RWPE2 (cell line): ENCODE results near the gene ASTN2.

Source experiments
- ATAC-seq: fragments of 200-7000 bp; cut with Tn5 transposase; 3 replicates; pipeline ENCODE4 v1.9.1; 2021; ENCODE audit warnings: low read depth
- DNase-seq: peaks from one replicate; pipeline ENCODE4 v3.0.0-alpha.2; 2020; ENCODE audit warnings: low spot score
- H3K27ac ChIP-seq: fragments of 450-650 bp; 2 replicates; pipeline ENCODE4 v1.5.1; 2017; ENCODE audit warnings: mild to moderate bottlenecking; ENCODE audit not compliant: poor library complexity, severe bottlenecking
- H3K27me3 ChIP-seq: fragments of 250-450 bp; sonication (Bioruptor Pico); 2 replicates; pipeline ENCODE4 v1.5.1; 2021; ENCODE audit warnings: mild to moderate bottlenecking, moderate library complexity; ENCODE audit not compliant: insufficient read depth, poor library complexity, severe bottlenecking
- H3K36me3 ChIP-seq: fragments of 250-450 bp; sonication (Bioruptor Pico); 2 replicates; pipeline ENCODE4 v1.5.1; 2020; ENCODE audit warnings: low read depth, mild to moderate bottlenecking, moderate library complexity
- H3K4me1 ChIP-seq: fragments of 250-450 bp; sonication (Bioruptor Pico); 2 replicates; pipeline ENCODE4 v1.5.1; 2021; ENCODE audit warnings: mild to moderate bottlenecking, moderate library complexity; ENCODE audit not compliant: insufficient read depth, poor library complexity, severe bottlenecking
- H3K4me3 ChIP-seq: fragments of 250-450 bp; sonication (Bioruptor Pico); 2 replicates; pipeline ENCODE4 v1.5.1; 2021; ENCODE audit warnings: mild to moderate bottlenecking, moderate library complexity; ENCODE audit not compliant: severe bottlenecking
- H3K9me3 ChIP-seq: fragments of 250-450 bp; sonication (Bioruptor Pico); 2 replicates; pipeline ENCODE4 v1.5.1; 2021; ENCODE audit warnings: mild to moderate bottlenecking, moderate library complexity; ENCODE audit not compliant: severe bottlenecking
- TF ChIP-seq, protein P1 (sequence below): fragments of 450-650 bp; IDR thresholded peaks from one replicate; pipeline ENCODE4 v1.5.1; 2017; ENCODE audit warnings: mild to moderate bottlenecking, moderate library complexity; ENCODE audit not compliant: poor library complexity, severe bottlenecking

The ASTN2 gene

DNA sequence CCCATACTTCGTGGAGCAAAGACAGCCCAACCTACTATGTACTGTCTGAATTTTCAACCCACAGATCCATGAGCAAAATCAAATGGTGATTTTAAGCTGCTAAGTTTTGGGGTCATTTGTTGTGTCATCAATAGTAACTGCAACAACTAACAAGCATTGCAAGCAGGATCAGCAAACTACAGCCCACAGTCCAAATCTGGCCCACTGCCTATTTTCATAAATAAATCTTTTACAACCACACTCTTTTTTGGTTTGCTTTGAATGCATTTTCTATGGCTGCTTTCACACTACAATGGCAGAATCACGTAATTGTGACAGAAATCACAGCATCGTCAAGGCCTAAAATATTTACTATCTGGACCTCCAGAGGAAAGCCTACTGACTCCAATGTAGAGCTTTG, 964.9 kb downstream of the ASTN2 start:
- H3K27me3 ChIP-seq = no peaks in the 10 kb centered on the region
- no peak for ATAC-seq
- DNase-seq = no peak
- no peaks in the 10 kb centered on the region for H3K9me3 ChIP-seq
- no peak overlapping the region for H3K4me3 ChIP-seq
- H3K4me1 ChIP-seq = no peaks in the 10 kb centered on the region
- no peaks in the 10 kb centered on the region for H3K36me3 ChIP-seq
- no peak overlapping the region for H3K27ac ChIP-seq
- TF ChIP-seq, protein P1, sequence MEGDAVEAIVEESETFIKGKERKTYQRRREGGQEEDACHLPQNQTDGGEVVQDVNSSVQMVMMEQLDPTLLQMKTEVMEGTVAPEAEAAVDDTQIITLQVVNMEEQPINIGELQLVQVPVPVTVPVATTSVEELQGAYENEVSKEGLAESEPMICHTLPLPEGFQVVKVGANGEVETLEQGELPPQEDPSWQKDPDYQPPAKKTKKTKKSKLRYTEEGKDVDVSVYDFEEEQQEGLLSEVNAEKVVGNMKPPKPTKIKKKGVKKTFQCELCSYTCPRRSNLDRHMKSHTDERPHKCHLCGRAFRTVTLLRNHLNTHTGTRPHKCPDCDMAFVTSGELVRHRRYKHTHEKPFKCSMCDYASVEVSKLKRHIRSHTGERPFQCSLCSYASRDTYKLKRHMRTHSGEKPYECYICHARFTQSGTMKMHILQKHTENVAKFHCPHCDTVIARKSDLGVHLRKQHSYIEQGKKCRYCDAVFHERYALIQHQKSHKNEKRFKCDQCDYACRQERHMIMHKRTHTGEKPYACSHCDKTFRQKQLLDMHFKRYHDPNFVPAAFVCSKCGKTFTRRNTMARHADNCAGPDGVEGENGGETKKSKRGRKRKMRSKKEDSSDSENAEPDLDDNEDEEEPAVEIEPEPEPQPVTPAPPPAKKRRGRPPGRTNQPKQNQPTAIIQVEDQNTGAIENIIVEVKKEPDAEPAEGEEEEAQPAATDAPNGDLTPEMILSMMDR = no peak

DNA sequence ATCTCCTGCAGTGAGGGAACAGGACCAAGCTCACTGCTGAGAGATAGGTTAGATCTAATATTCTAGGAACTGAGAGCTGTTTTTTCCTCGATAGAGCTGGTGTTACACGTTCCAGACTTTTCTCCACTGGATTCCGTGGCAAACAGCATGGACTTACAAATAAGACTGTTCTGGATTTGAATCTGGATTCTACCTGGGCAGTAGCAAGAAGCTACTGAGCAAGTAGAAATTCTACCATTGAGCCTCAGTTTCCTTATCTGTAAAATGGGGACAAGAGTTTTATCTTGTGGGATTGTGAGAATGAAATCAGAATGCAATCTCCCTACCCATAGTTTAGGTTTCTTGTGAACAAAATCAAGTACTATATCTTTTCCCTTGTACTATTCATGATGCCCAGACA, 966.4 kb downstream of the ASTN2 start:
- TF ChIP-seq, protein P1 = no peak
- ATAC-seq = no peak
- Histone ChIP-seq H3K9me3 (no peaks in the 10 kb centered on the region), H3K27ac (no peak overlapping the region), H3K4me3 (no peak overlapping the region), H3K27me3 (no peaks in the 10 kb centered on the region), H3K36me3 (no peaks in the 10 kb centered on the region), H3K4me1 (no peaks in the 10 kb centered on the region)
- DNase-seq = no peak

DNA sequence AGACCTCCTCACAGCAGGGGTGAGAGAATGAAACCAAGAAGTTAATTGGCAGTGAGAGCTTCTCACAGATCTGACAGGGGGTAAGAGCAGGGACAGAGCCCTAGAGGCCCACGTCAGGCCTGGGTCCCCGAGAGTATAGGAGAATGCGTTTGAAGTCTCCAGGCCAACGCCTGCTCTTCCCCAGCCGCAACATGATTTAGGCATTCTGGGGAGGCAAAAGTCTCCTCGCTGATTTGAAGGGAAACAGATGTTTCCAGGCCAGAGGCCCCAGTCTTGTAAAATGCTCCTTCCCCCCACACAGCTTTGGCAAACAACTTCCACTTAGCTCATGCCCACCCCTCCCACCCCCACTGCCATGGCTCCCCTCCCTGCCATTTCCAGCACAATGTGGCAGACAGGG, 966.9 kb downstream of the ASTN2 start:
- Histone ChIP-seq H3K36me3 (no peaks in the 10 kb centered on the region), H3K27ac (no peak overlapping the region), H3K4me1 (no peaks in the 10 kb centered on the region), H3K27me3 (no peaks in the 10 kb centered on the region), H3K9me3 (no peaks in the 10 kb centered on the region), H3K4me3 (no peak overlapping the region)
- TF ChIP-seq, protein P1 = no peak
- ATAC-seq (no peak), DNase-seq (no peak)

GRCh38 chr9:116442528-116442927, 972.3 kb downstream of the ASTN2 start:
- no peak for ATAC-seq
- H3K27me3 ChIP-seq = no peaks in the 10 kb centered on the region
- H3K9me3 ChIP-seq = no peaks in the 10 kb centered on the region
- no peak overlapping the region for H3K4me3 ChIP-seq
- H3K4me1 ChIP-seq = no peaks in the 10 kb centered on the region
- H3K36me3 ChIP-seq = no peaks in the 10 kb centered on the region
- TF ChIP-seq, protein P1 = no peak
- no peak overlapping the region for H3K27ac ChIP-seq
- DNase-seq = no peak

GRCh38 chr9:116437411-116438370, 977.2 kb downstream of the ASTN2 start:
- TF ChIP-seq, protein P1 = no peak
- H3K36me3 ChIP-seq = no peaks in the 10 kb centered on the region
- no peaks in the 10 kb centered on the region for H3K9me3 ChIP-seq
- H3K4me1 ChIP-seq = no peaks in the 10 kb centered on the region
- no peak overlapping the region for H3K27ac ChIP-seq
- no peak overlapping the region for H3K4me3 ChIP-seq
- DNase-seq = no peak
- no peaks in the 10 kb centered on the region for H3K27me3 ChIP-seq
- no peak for ATAC-seq
